ENCODE data around the gene IGF2R. TPM values are rescaled to one million over a fixed set of nuclear protein-coding genes. Genes with fewer than 3 reads are reported as not detected.

Gene IGF2R
- total RNA-seq, 2 experiments from 2014 or later = 19.3 to 37.6 TPM

DNA sequence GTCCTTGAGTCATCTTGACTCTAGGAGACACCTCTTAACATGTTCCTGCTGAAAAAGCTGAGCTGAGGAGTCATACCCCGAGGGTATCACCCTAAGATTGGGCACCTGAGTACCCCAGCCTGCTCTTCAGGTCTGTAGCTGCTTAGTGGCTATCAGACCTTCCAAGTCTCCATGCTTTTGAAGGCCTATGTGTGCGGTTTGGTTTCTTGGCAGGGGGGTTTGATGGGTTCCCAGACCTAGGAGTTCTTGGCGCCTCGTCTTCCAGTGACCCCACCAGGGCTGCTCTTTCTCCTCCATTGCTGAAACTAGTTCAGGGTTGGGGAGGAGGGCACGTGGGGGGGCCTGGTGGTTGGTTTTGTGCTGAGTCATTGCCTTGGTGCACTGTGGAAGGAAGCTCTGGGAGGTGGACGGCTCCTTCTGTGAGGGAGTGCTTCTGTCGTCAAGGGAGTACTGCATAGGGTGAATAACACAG is 20.1 kb downstream of the IGF2R start:
- intact Hi-C loops (cut with micrococcal nuclease; ENCODE audit: unreplicated experiment) = loop anchor here (1.0 kb wide), 1 partner anchor 24 kb away; no protein-coding TSS in a partner anchor

DNA sequence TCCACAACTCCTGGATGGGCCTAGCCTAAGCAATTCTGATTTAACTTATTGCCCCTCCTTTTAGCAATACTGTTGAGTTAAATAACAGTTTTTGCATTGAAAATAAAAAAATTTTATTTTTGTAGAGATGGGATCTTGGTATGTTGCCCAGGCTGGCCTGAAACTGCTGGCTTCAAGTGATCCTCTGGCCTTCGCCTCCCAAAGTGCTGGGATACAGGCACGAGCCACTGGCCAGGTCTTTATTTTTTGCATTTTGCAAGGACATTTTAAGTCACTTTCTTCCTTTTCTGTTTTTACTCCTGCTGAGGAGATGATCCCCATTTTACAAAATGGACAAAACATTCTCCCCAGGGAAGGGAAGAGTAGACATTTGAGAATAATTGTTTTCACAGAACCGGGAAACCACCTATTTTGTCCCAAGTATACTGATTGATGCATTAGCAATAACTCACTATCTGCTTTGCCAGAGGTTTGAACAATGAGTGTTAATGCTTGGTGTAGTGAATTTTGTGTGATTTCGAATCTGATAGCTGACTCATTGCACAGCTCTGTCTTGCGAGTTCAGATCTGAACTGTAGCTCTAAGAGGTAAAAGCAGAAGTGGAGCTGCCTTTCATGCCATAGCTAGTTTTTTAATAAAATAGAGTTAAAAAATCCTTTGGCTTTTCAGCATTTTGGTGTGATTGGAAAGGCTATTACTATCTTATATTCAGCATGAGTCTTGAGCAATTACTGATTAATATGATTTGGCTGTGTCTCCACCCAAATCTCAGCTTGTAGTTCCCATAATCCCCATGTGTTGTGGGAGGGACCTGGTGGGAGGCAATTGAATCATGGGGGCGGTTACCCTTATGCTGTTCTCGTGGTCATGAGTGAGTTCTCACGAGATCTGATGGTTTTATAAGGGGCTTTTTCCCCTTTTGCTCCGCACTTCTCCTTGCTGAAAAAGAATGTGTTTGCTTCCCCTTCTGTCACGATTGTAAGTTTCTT is 20.9 kb downstream of the IGF2R start:
- Histone ChIP-seq H3K79me2 (ENCODE audit: insufficient read depth, low read depth, low read length) (peaks cover 20% of the 10 kb centered on the region; the same call in 1 of the 2 replicates), H3K36me3 (ENCODE audit: insufficient read depth, low read length) (peaks cover 17% of the 10 kb centered on the region; the same call in 1 of the 2 replicates), H3K4me2 (ENCODE audit: low read length) (no peak overlapping the region), H3K4me3 (ENCODE audit: low read depth, low read length, poor library complexity, severe bottlenecking) (no peak overlapping the region), H3K9me3 (ENCODE audit: low read length) (no peaks in the 10 kb centered on the region), H3K9me2 (ENCODE audit: insufficient read depth, low read length) (no peaks in the 10 kb centered on the region), H3K4me1 (ENCODE audit: insufficient read depth, low read length, poor library complexity, severe bottlenecking) (no peaks in the 10 kb centered on the region), H4K20me1 (ENCODE audit: insufficient read depth, low read length) (no peaks in the 10 kb centered on the region), H3K27ac (ENCODE audit: low read depth, low read length, poor library complexity, severe bottlenecking) (no peak overlapping the region), H2AFZ (ENCODE audit: low read length) (no peak overlapping the region)
- ChIA-PET POLR2A (interaction anchor here (0.6 to 2.4 kb wide), 4 partner anchors 8 to 25 kb away, joined by 3 to 6 read pairs (median 4); no protein-coding TSS in a partner anchor), CTCF (ENCODE audit: unreplicated experiment) (no interaction called here)
- intact Hi-C loops (cut with micrococcal nuclease; ENCODE audit: unreplicated experiment) = loop anchor here (2.0 kb wide), 1 partner anchor 47 kb away; no protein-coding TSS in a partner anchor
- DNase-seq (ENCODE audit: low spot score) = no peak
- no TSS peak for BruUV-seq (replicated peaks)
- TF ChIP-seq, protein P1, sequence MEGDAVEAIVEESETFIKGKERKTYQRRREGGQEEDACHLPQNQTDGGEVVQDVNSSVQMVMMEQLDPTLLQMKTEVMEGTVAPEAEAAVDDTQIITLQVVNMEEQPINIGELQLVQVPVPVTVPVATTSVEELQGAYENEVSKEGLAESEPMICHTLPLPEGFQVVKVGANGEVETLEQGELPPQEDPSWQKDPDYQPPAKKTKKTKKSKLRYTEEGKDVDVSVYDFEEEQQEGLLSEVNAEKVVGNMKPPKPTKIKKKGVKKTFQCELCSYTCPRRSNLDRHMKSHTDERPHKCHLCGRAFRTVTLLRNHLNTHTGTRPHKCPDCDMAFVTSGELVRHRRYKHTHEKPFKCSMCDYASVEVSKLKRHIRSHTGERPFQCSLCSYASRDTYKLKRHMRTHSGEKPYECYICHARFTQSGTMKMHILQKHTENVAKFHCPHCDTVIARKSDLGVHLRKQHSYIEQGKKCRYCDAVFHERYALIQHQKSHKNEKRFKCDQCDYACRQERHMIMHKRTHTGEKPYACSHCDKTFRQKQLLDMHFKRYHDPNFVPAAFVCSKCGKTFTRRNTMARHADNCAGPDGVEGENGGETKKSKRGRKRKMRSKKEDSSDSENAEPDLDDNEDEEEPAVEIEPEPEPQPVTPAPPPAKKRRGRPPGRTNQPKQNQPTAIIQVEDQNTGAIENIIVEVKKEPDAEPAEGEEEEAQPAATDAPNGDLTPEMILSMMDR (conservative IDR thresholded peaks at IDR 0.05; ENCODE audit: low read length) = no peak
- no peak for TF ChIP-seq EZH2phosphoT487 (IDR thresholded peaks at IDR 0.05; ENCODE audit: borderline replicate concordance, low read depth, low read length)

More for the DNA sequence above, 20.1 kb downstream of the IGF2R start:
- Histone ChIP-seq H4K20me1 (ENCODE audit: insufficient read depth, low read length) (no peaks in the 10 kb centered on the region), H3K9me3 (ENCODE audit: low read length) (no peaks in the 10 kb centered on the region), H2AFZ (ENCODE audit: low read length) (no peak overlapping the region), H3K79me2 (ENCODE audit: insufficient read depth, low read depth, low read length) (peaks cover 15% of the 10 kb centered on the region; the same call in 1 of the 2 replicates), H3K9me2 (ENCODE audit: insufficient read depth, low read length) (no peaks in the 10 kb centered on the region), H3K27ac (ENCODE audit: low read depth, low read length, poor library complexity, severe bottlenecking) (no peak overlapping the region), H3K36me3 (ENCODE audit: insufficient read depth, low read length) (peaks cover 17% of the 10 kb centered on the region; the same call in 1 of the 2 replicates), H3K4me3 (ENCODE audit: low read depth, low read length, poor library complexity, severe bottlenecking) (no peak overlapping the region), H3K4me2 (ENCODE audit: low read length) (no peak overlapping the region), H3K4me1 (ENCODE audit: insufficient read depth, low read length, poor library complexity, severe bottlenecking) (no peaks in the 10 kb centered on the region)
- DNase-seq (ENCODE audit: low spot score) = no peak
- POLR2A ChIA-PET = no interaction called here
- BruUV-seq (replicated peaks) = no TSS peak
- TF ChIP-seq, protein P1 (conservative IDR thresholded peaks at IDR 0.05; ENCODE audit: low read length) = no peak
- no peak for TF ChIP-seq EZH2phosphoT487 (IDR thresholded peaks at IDR 0.05; ENCODE audit: borderline replicate concordance, low read depth, low read length)
- CTCF ChIA-PET (ENCODE audit: unreplicated experiment) = no interaction called here
